GM21529 (cell line): ENCODE measurements around the gene TBKBP1.
"Not testable (repeated sequence)": the region's sequence is repeated elsewhere in the genome, so short reads cannot be mapped to it uniquely, and the experiment has no call there.

Experiments used
- ATAC-seq: cut with Tn5 transposase; IDR thresholded peaks from one replicate; pipeline ENCODE4 v1.9.1; 2021; ENCODE audit not compliant: unreplicated experiment

The TBKBP1 gene

GRCh38 chr17:47676510-47677165 is 17.3 kb upstream of the TBKBP1 start:
- no peak for ATAC-seq

- ATAC-seq = no peak
Measured at GRCh38 chr17:47678196-47678595, 15.8 kb upstream of the TBKBP1 start.

- ATAC-seq = no peak
Measured at GRCh38 chr17:47682138-47682537, 11.8 kb upstream of the TBKBP1 start.

GRCh38 chr17:47682727-47683126 is 11.2 kb upstream of the TBKBP1 start:
- ATAC-seq = not testable (repeated sequence)

- ATAC-seq = no peak
Measured at GRCh38 chr17:47684025-47684424, 9.9 kb upstream of the TBKBP1 start.

- ATAC-seq = no peak
Measured at GRCh38 chr17:47684535-47685193, 9.3 kb upstream of the TBKBP1 start.

- no peak for ATAC-seq
Measured at GRCh38 chr17:47685556-47686275, 8.2 kb upstream of the TBKBP1 start.

- ATAC-seq = no peak
Measured at GRCh38 chr17:47686276-47686635, 7.7 kb upstream of the TBKBP1 start.

- ATAC-seq = no peak
Measured at GRCh38 chr17:47686664-47687327, 7.2 kb upstream of the TBKBP1 start.

- ATAC-seq = no peak
Measured at GRCh38 chr17:47687328-47687690, 6.7 kb upstream of the TBKBP1 start.

- ATAC-seq = no peak
Measured at GRCh38 chr17:47687748-47688147, 6.2 kb upstream of the TBKBP1 start.

- no peak for ATAC-seq
Measured at GRCh38 chr17:47690121-47690520, 3.8 kb upstream of the TBKBP1 start.

GRCh38 chr17:47692137-47692894 is 1.6 kb upstream of the TBKBP1 start:
- no peak for ATAC-seq

- ATAC-seq = no peak
Measured at GRCh38 chr17:47692895-47693730, 848 bp upstream of the TBKBP1 start.

GRCh38 chr17:47694581-47695428 is 844 bp downstream of the TBKBP1 start:
- ATAC-seq = no peak

- ATAC-seq = no peak
Measured at GRCh38 chr17:47695429-47696376, 1.7 kb downstream of the TBKBP1 start.

GRCh38 chr17:47696717-47697642 is 3.0 kb downstream of the TBKBP1 start:
- ATAC-seq = no peak
